Left renal pelvis (tissue), 4 donors: ENCODE results near the gene SETD1B. TPM values are rescaled to one million over a fixed set of nuclear protein-coding genes. Genes with fewer than 3 reads are reported as not detected.
"Not testable (repeated sequence)": the region's sequence is repeated elsewhere in the genome, so short reads cannot be mapped to it uniquely, and the experiment has no call there.

Experiments
- DNase-seq, 4 donors: peaks; one replicate each; pipeline ENCODE4 v3.0.0-alpha.2; 2013; ENCODE audit warnings: low read depth in 4 of 4, low spot score in 3 of 4
- polyA plus RNA-seq, 4 donors: library from polyadenylated mRNA; unstranded; fragments of 120-200 nt; gene quantifications; one replicate each; pipeline ENCODE4 v1.2.1, GENCODE V29; 2013; ENCODE audit not compliant: insufficient read length in 4 of 4

SETD1B gene
- polyA plus RNA-seq, 4 donors = 12.2 to 19.2 (median 14.5) TPM

GRCh38 chr12:121779422-121779895, 24.4 kb upstream of the SETD1B start:
- DNase-seq = no peak

GRCh38 chr12:121780429-121780828, 23.4 kb upstream of the SETD1B start:
- no peak for DNase-seq

DNA sequence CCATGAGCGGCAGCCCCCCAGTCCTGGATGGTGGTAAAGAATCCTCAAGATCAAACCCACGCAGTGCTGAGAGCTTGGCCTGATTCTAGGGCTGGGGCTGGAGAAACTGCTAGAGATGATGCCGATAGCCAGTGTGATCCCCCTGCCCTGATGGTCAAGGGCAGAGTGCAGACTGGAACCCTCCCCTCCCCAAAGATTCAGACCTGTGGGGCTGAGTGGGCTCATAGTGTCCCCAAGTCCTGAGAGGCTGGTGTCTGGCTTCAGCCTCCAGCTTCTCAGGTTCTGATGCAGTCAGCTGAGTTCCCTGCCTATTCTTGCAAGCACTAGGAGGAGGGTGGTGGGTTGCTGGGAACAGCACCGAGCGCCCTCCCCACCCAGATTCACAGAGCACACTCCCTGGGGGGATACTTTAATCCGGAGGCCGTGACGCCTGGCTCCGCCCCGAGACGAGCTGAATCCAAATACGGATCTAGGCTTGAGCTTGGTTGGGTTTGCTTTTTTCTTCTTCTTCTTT, 22.3 kb upstream of the SETD1B start:
- no peak for DNase-seq

- no peak for DNase-seq
Observed at GRCh38 chr12:121781998-121782979, 21.5 kb upstream of the SETD1B start.

GRCh38 chr12:121783766-121784165, 20.0 kb upstream of the SETD1B start:
- no peak for DNase-seq

DNA sequence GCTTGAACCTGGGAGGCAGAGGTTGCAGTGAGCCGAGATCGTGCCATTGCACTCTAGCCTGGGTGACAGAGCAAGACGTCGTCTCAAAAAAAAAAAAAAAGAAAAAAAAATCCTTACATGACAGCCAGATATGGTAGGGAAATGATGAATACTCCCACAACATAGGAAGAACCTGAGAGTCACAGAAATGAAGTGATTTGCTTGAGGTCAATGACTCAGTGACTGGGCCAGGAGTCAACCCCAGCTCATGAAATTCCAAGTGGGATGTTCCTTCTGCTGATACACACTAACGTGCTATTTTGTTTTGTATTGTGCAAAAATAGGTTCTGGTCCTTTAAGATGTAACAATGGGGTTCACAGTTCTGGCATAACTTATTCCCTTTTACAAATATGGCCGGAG, 19.3 kb upstream of the SETD1B start:
- DNase-seq = no peak

DNA sequence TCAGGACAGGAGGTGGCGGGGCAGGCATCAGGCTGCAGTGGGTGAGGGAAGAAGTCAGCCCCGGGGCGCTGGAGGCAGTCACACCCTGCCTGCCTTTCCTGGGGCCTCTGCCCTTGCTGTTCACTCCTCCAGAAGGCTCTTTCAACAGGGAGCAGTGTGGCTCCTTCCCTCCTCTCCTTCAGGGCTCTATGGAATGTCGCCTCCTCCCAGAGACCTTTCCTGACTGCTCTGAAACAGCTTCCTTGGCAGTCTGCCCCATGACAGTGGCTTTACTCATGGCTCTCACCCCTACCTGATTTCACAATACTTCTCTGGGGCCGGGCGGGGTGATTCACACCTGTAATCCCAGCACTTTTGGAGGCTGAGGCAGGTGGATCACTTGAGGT, 17.4 kb upstream of the SETD1B start:
- DNase-seq = no peak

GRCh38 chr12:121787063-121788025, 16.5 kb upstream of the SETD1B start:
- DNase-seq = no peak

DNA sequence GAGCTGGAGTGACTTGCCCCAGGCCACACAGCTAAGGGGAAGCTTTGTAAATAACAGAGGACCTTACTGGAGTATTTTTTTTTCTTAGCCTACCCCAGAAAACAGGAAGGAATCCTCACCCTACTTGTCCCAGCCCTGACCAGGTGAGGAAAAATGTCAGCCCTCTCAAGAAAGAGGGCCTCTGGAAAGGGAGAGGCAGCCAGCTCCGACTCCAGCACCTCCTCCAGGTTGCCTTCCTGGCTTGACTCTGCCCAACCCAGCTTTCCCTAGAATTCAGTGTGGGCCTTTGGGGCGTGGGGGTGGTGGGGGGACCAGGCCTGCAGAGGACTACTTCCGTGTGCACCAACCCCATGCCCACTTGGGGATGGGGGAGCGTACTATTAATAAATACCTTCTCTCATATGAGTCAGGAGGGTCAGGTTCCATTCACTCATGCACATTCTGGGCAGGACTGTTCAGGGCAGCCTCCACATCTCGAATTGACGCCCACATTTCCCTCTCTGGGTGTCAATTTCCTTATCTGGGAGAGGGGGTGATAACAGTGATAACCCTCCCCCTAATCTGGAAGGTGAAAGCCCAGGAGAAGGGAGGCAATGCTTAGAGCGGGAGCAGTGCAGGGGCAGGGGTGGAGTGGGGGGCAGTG, 15.5 kb upstream of the SETD1B start:
- DNase-seq = no peak

GRCh38 chr12:121789233-121789781, 14.5 kb upstream of the SETD1B start:
- DNase-seq = no peak

DNA sequence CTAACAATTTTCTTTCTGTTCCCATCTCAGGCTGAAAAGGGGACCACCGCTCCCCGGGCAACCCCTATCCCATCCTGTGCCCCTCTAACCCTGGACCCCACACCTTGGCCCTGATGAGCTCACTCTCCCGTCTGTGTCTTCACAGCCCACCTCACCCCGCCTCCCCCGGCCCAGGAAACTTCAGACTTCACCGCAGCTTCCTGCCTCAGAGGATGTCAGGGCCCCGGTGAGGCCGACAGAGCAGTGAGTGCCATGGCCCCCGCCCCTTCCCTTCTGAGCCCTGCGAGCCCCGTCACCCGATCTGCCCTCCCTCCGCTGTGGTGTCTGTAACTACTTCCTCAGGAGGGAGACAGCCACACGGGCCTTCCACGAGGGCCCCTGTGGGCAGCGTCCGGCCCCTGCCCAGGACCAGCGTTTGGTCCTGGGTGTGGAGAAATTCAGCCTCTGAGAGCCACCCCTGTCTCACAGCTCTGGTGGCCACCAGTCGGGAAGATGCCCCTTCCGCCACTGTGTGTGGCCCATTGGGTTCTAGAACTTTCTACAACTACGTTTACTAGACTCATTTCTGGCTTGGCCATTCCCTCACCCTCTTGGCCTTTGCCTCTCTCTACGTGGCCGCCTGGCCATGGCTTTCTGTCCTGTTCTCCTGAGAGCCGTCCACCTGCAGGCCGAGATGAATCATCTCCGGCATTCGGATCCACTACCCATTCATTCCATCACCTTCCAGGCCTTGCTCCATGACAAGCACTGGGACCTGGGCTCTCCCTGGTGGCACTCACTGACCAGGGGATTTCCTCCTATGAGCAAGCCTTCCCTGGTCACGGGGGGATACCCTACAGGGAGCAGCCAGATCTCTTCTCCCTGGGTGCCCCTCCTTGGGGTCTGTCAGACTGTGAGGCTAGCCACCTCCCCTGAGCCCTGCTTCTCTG, 13.7 kb upstream of the SETD1B start:
- no peak for DNase-seq

GRCh38 chr12:121790785-121791184, 13.0 kb upstream of the SETD1B start:
- not testable (repeated sequence) for DNase-seq

DNA sequence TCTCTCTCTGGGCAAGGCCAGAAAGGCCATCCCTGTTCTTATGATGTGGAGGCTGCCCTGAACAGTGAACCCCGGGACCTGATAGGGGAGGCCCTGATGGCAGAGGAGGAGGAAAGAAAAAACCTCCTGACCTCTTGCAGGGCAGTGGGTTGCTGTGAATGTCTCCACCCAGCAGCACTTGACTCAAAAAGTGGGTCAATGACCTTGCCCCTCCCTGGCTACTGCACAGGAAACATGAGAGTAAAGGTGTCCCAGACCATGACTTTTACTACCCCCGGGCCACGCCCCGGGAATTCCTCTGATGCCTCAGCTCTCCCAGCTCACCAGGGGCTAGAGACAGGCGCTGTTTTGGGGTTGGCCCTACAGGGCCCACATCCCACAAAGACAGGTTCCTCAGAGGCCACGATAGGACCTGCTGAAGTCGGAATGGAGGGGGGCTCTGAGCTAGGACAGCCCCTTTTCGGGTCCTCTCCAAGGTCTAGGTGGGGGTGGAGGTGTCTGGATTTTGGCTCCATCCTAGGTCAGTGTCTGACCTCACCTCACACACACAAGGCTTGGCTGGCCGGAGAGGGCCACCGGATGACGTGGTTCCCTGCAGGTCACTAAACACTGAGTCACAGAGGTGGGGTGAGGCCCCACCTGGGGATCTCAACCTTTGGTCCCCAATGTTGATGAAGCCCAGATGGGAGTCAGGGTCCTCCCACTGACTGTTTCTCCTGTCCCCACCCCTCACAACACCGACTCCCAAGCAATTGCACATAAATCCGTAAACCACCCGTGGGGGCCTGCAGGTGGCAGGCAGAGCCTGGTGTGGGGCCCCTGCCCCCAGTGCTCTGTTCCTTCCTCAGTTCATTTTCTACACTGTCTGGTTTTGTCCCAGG, 11.9 kb upstream of the SETD1B start:
- no peak for DNase-seq

- DNase-seq = no peak
Observed at GRCh38 chr12:121792607-121793439, 11.0 kb upstream of the SETD1B start.

DNA sequence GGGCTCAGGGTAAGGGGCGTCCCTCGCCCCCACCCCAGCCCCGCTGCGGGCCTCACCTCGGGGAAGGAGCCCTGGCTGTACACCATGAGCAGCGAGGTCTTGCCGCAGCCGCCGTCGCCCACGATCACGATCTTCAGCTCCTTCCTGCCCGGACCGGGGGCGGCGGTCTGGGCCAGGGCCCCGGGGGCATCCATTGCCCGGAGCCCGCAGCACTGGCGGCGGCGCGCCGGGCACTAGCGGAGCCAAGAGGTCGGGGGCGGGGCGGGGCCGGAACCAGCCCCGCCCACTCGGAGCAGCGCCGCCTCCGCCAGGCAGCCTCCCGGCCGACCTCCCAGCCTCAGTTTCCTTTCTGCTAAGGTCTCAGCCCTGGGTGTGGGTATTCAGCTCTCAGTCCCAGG, 10.4 kb upstream of the SETD1B start, which contains the start of gene RHOF:
TSS of gene RHOF (minus strand) at position 249 of the 398 bp plus-strand sequence. CDS start at position 194, 55 bp downstream.
- no peak for DNase-seq

GRCh38 chr12:121793838-121794533, 9.8 kb upstream of the SETD1B start:
- no peak for DNase-seq
